Epithelial cell of esophagus (primary cell): Measurements from ENCODE around the gene MAPK14.

Experiments used
- DNase-seq: peaks from one replicate; pipeline ENCODE4 v3.0.0; 2010; ENCODE audit warnings: low read depth
- H3K4me3 ChIP-seq: 2 replicates; pipeline ENCODE4 v1.5.1; 2011; ENCODE audit warnings: mild to moderate bottlenecking, low read length, control low read depth
- CTCF ChIP-seq: IDR thresholded peaks from 2 replicates; pipeline ENCODE4 v1.5.1; 2011; ENCODE audit warnings: low read depth, mild to moderate bottlenecking, low read length, control low read depth, inconsistent platforms; ENCODE audit not compliant: insufficient read depth; ENCODE audit errors: missing control alignments

MAPK14 gene

GRCh38 chr6:36138667-36139066 lies 111.1 kb downstream of the MAPK14 start:
- no peak for TF ChIP-seq CTCF
- H3K4me3 ChIP-seq, result no peak overlapping the region
- DNase-seq, result no peak

GRCh38 chr6:36139431-36139830 lies 111.8 kb downstream of the MAPK14 start:
- DNase-seq, result no peak
- peak; percentile 26 for TF ChIP-seq CTCF

GRCh38 chr6:36139991-36140710 lies 112.5 kb downstream of the MAPK14 start:
- DNase-seq, result no peak
- no peak overlapping the region for H3K4me3 ChIP-seq
- TF ChIP-seq CTCF, result no peak

More at GRCh38 chr6:36139431-36139830, 111.8 kb downstream of the MAPK14 start:
- no peak overlapping the region for H3K4me3 ChIP-seq

- no peak overlapping the region for H3K4me3 ChIP-seq
- no peak for DNase-seq
- TF ChIP-seq CTCF, result no peak
These were observed 113.5 kb downstream of the MAPK14 start for GRCh38 chr6:36141091-36141490.

GRCh38 chr6:36141961-36142360 lies 114.4 kb downstream of the MAPK14 start:
- no peak for DNase-seq
- TF ChIP-seq CTCF, result no peak
- no peak overlapping the region for H3K4me3 ChIP-seq

GRCh38 chr6:36142971-36143838 lies 115.6 kb downstream of the MAPK14 start:
- no peak for DNase-seq

More at GRCh38 chr6:36142971-36143838, 115.6 kb downstream of the MAPK14 start:
- no peak overlapping the region for H3K4me3 ChIP-seq
- TF ChIP-seq CTCF, result no peak
